DMS153 treated with DMSO at 0.1 percent for 48 hours (cell line): Measurements from ENCODE around the gene SNRNP25.
"Not testable (repeated sequence)": the region's sequence is repeated elsewhere in the genome, so short reads cannot be mapped to it uniquely, and the experiment has no call there.

ENCODE experiments used
- DNase-seq: peaks from one replicate; lab custom pipeline; 2025; ENCODE audit not compliant: unreplicated experiment; lab: John Stamatoyannopoulos, UW

Gene SNRNP25

DNA sequence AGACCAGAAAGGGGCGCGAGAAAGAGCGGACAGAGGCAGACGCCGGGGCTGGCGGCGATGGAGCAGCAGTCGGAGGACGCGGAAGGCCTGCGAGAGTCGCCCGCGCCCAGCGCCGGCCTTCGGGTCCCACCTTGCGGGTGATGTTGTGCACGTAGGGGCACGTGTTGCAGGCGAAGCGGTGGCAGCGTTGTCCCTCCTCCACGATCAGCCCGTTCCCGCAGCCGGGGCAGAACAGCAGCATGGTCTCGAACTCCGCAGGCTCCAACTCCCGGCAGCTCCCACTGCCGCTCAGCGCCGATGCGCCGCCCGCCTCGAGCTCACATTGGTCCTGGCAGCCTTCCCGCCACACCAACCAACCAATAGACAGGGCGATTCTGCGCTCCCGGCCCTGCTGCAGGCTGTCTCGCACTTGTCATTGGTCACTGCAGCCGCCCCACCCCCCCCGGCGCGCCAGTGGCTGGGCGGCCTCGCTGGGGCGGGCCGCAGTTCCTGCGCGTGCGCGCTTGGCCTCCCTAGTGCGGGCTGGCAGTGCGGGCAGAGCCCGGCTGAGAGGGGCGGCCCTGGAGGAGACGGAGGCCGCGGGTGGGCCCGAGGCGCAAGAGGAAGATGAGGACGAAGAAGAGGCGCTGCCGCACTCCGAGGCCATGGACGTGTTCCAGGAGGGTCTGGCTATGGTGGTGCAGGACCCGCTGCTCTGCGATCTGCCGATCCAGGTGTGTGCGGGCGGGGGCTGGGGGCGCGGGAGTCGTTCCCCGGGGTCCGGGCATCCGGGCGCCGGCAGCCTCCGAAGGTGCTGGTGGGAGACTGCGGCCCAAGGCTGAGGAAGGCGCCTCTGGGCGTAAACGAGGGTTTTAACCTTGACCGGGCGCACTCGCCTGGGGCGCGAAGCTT is at the start of gene SNRNP25, which contains the start of gene POLR3K:
TSS of gene SNRNP25 (plus strand) at position 483 of the 891 bp plus-strand sequence. CDS start at position 672, 189 bp downstream.
TSS of gene POLR3K (minus strand) at position 263 of the 891 bp plus-strand sequence. CDS start at position 241, 22 bp downstream.
- peak; percentile 92 for DNase-seq

DNA sequence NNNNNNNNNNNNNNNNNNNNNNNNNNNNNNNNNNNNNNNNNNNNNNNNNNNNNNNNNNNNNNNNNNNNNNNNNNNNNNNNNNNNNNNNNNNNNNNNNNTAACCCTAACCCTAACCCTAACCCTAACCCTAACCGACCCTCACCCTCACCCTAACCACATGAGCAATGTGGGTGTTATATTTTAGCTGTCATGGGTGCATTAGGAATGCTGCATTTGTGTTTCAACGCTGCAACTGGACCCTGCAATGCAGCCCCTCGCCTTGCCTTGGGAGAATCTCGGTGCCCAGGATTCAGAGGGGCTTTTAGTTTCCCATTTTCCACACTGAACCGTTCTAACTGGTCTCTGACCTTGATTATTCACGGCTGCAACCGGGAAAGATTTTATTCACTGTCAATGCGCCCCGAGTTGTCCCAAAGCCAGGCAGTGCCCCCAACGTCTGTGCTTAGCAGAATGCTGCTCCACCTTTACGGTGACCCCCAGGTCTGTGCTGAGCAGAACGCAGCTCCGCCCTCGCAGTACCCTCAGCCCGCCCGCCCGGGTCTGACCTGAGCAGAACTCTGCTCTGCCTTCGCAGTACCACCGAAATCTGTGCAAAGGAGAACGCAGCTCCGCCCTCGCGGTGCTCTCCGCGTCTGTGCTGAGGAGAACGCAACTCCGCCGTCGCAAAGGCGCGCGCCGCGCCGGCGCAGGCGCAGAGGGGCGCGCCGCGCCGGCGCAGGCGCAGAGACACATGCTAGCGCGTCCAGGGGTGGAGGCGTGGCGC is 43.5 kb upstream of the SNRNP25 start:
- DNase-seq = no peak

GRCh38 chr16:10772-11171 is 42.9 kb upstream of the SNRNP25 start:
- peak; percentile 74 for DNase-seq

GRCh38 chr16:17062-17765 is 36.4 kb upstream of the SNRNP25 start:
- not testable (repeated sequence) for DNase-seq

DNA sequence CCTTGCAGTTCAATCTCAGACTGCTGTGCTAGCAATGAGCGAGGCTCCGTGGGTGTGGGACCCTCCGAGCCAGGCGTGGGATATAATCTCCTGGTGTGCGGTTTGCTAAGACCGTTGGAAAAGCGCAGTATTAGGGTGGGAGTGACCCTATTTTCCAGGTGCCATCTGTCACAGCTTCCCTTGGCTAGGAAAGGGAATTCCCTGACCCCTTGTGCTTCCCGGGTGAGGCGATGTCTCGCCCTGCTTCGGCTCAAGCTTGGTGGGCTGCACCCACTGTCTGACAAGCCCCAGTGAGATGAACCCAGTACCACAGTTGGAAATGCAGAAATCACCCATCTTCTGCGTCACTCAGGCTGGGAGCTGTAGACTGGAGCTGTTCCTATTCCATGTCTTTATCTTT is 32.7 kb upstream of the SNRNP25 start:
- DNase-seq = not testable (repeated sequence)

- DNase-seq = not testable (repeated sequence)
Observed at GRCh38 chr16:24151-24550, 29.5 kb upstream of the SNRNP25 start.

DNA sequence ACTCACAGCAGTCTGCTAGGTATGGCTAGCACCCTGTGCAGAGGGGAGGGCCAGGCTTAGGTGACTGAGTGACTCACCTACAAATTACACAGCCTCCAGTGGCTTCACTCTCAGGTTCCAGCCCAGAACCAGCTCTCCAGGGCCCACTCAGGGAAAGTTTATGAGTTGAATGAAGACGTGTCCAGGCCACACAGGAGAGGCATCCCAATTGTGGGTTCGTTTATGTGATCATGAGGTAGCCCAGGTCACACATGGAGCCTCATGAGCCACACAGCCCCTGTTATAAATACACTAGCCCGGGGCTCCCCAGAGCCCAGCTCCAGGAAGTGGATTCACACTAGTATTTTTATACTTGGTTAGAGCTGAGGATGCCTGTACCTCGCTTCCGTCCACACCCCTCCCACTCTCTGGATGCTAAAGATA is 27.7 kb upstream of the SNRNP25 start:
- not testable (repeated sequence) for DNase-seq

- not testable (repeated sequence) for DNase-seq
Observed at GRCh38 chr16:30627-31026, 23.0 kb upstream of the SNRNP25 start.

DNA sequence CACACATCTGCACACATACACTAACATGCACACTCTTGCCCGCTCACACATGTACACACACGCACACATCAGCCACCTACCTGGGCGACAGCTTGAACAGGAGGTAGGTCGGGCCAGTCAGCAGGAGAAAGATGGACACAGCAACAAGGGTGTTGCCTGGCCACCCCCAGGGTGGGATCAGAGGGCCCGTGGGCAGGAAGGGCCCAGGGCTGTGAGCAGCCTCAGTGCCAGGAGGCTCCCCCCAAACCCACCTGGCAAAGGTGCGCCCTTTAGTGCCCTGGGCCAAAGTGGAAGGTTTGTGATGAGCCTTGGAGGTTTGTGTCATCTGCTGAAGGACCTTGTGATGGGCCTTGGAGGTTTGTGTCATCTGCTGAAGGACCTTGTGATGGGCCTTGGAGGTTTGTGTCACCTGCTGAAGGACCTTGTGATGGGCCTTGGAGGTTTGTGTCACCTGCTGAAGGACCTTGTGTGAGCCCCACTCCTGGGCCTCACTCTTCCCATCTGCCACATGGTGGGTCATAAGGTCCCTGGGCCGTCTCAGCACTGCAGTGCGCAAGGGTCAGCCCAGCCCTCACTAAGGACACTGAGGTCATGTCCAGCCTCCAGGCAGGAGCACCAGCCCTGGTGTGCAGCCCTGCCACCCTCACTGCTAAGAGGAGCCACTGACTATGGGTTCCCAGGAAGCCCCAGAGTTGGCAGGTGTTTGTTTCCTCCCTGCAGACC is 20.3 kb upstream of the SNRNP25 start:
- DNase-seq = not testable (repeated sequence)

DNA sequence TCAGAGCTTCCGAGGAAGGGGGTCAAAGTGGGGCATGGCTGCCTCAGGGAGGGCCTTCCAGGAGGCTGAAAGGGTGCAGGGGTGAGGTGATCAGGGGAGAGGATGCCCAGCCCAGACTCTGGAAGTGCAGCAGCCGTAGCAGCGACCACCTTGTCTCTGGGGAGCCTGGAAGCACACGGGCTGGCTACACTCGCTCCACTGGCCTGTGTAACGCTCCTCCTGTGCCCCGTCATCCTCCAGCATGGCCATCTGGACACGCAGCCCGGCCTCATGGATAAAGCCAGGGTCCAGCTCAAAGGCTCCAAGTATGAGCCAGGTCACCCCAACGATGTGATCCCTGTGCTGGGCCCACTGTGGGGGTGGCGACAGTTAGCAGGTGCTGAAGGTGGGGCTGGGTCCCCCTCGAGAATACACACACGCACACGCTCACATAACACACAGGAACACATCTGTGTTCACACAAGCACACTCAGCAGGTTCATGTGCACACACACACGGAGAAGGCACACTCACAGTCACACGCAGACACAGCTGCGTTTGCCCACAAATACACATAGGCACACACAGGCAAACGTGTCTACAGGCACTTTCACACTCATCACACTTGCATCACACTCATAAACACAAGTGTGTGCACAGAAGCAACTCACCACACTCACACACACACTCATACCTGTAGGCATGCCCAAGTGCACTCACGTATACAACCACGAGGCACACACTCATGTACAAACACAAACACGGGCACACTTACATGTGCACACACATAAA is 19.6 kb upstream of the SNRNP25 start:
- DNase-seq = no peak

GRCh38 chr16:34648-34987 is 19.0 kb upstream of the SNRNP25 start:
- no peak for DNase-seq

DNA sequence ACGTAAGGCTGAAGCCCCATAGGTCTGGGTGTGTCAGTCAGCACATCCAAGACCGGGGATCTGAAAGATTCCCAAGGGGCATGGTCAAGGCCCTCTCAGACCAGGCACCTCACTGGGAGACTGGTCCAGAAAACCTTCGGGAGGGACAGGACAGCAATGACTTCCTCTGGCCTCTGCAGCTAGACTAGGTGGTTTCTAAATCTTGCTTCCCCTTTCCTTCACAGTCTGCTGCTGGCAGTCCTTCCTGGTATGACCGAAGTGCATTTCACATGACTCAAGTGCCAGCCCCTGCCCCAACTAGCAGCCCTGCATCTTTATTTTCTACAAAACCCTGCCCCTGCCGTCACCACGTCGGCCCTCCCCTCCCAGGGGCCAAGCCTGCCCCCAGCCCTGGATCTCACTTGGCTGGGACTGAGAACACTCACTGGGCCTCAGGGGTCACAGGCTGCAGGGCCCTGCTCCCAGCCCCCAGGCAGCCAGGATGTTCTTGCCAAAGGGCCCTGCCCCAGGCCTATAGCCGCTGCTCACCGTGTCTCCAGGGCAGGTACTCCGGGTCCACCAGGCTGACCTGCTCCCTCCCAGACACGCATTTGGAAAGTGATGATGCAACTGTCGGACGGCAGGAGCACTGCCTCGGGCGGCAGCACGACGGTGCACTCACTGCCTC is 18.5 kb upstream of the SNRNP25 start:
- no peak for DNase-seq

- DNase-seq = no peak
Observed at GRCh38 chr16:35678-36305, 17.8 kb upstream of the SNRNP25 start.

DNA sequence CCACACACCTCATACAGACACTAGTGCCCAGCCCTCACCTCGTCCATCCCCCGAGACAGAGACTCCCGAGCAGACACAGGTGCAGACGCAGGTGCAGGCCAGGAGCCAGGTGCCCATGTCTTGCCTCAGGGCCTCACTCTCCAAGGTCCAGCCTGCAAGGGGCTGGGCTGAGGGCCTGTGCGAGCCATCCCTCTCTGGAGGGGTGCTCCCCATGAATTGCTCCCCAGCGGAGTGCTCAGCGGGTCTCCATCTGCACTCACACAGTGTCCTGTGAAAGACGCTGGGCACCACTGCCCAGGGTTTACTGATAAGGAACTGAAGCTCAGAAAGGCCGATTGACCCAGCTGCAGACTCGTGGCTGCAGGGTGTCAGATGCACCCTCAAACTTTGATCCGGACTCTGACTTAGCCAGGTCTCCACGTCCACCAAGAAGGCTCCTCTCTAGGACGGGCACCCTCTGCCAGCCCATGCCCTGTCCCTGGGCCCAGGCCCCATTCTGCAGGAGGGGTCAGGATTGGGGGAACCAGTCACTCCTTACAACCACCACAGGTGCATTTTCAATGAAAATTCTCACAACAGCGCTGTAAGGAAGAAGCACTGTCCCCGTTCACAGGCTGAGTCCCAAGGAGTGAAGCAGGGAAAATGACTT is 17.2 kb upstream of the SNRNP25 start:
- no peak for DNase-seq

DNA sequence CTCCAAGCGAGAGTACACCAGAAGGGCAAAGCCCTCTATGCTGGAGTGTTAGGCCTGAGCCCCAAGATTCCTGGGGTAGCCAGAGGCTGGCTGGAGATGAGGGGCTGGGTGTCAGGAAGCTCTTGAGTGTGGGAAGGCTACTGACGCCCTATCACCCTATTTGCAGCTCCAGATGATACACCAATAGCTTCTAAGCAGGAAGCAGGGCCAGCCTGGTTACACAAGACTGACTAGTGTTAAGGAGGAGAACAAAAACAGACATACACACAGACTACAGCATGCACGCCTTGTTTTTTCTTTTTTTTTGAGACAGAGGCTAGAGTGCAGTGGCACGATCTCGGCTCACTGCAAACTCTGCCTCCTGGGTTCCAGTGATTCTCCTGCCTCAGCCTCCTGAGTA is 16.1 kb upstream of the SNRNP25 start:
- DNase-seq = no peak

- not testable (repeated sequence) for DNase-seq
Observed at GRCh38 chr16:38206-38605, 15.4 kb upstream of the SNRNP25 start.

GRCh38 chr16:38941-39892 is 14.4 kb upstream of the SNRNP25 start:
- DNase-seq = peak; percentile 63
